Astrocyte (in vitro differentiated cells and primary cell): ENCODE data around the gene NBL1.
A peak's percentile ranks its signal among the peaks of the same experiment; 100 is the strongest.

Experiments used
- EZH2 ChIP-seq: IDR thresholded peaks from 2 replicates; pipeline ENCODE4 v1.6.1; 2012; ENCODE audit warnings: mild to moderate bottlenecking, low read length, inconsistent platforms; ENCODE audit not compliant: insufficient read depth
- TF ChIP-seq, protein P1 (sequence below): IDR thresholded peaks from 2 replicates; pipeline ENCODE4 v1.5.1; 2011; ENCODE audit warnings: low read depth, mild to moderate bottlenecking, inconsistent platforms, low read length, moderate library complexity; ENCODE audit not compliant: insufficient read depth

DNA sequence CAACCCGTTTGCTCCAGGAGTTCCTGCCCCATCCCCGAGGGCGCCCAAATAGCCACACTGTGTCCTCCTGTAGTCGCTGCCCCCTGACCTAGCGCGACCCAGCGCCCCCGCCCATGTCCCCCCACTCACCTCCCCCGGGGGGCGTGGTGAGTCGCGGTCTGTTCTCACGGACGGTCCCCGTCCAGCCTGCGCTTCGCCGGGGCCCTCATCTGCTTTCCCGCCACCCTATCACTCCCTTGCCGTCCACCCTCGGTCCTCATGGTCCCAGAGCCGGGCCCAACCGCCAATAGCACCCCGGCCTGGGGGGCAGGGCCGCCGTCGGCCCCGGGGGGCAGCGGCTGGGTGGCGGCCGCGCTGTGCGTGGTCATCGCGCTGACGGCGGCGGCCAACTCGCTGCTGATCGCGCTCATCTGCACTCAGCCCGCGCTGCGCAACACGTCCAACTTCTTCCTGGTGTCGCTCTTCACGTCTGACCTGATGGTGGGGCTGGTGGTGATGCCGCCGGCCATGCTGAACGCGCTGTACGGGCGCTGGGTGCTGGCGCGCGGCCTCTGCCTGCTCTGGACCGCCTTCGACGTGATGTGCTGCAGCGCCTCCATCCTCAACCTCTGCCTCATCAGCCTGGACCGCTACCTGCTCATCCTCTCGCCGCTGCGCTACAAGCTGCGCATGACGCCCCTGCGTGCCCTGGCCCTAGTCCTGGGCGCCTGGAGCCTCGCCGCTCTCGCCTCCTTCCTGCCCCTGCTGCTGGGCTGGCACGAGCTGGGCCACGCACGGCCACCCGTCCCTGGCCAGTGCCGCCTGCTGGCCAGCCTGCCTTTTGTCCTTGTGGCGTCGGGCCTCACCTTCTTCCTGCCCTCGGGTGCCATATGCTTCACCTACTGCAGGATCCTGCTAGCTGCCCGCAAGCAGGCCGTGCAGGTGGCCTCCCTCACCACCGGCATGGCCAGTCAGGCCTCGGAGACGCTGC is 21.7 kb downstream of the NBL1 start:
- peak; percentile 98 for TF ChIP-seq EZH2
- TF ChIP-seq, protein P1, sequence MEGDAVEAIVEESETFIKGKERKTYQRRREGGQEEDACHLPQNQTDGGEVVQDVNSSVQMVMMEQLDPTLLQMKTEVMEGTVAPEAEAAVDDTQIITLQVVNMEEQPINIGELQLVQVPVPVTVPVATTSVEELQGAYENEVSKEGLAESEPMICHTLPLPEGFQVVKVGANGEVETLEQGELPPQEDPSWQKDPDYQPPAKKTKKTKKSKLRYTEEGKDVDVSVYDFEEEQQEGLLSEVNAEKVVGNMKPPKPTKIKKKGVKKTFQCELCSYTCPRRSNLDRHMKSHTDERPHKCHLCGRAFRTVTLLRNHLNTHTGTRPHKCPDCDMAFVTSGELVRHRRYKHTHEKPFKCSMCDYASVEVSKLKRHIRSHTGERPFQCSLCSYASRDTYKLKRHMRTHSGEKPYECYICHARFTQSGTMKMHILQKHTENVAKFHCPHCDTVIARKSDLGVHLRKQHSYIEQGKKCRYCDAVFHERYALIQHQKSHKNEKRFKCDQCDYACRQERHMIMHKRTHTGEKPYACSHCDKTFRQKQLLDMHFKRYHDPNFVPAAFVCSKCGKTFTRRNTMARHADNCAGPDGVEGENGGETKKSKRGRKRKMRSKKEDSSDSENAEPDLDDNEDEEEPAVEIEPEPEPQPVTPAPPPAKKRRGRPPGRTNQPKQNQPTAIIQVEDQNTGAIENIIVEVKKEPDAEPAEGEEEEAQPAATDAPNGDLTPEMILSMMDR: no peak
